T-helper 22 cell (primary cell): ENCODE measurements around the gene INPP5K.
A peak's percentile ranks its signal among the peaks of the same experiment; 100 is the strongest.
"Not testable (repeated sequence)": the region's sequence is repeated elsewhere in the genome, so short reads cannot be mapped to it uniquely, and the experiment has no call there.

Experiments
- DNase-seq: peaks from one replicate; pipeline ENCODE4 v3.0.0-alpha.2; 2020; ENCODE audit warnings: low read depth

INPP5K gene

GRCh38 chr17:1464186-1464585 is 52.2 kb downstream of the INPP5K start:
- DNase-seq: no peak

GRCh38 chr17:1462164-1463112 is 54.0 kb downstream of the INPP5K start:
- DNase-seq: no peak

- no peak for DNase-seq
Observed at GRCh38 chr17:1461198-1461944, 55.0 kb downstream of the INPP5K start.

DNA sequence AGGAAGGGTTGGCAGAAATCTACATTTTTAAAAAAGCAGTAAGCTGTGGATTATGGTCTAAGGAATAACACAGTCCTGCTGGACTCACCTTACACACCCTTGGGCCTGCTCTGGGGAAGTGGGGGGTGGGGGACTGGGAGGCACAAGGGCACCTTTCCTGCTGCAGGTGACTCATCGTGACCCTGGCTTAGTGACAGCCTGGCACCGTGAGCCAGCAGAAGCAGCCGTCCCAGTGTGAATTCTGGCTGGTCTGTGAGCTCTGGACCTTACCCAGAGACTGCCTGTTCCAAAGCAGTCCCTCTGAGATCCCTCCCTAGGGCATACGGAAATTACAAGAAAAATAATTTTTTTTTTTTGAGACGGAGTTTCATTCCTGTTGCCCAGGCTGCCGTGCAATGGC is 56.2 kb downstream of the INPP5K start:
- DNase-seq: no peak

DNA sequence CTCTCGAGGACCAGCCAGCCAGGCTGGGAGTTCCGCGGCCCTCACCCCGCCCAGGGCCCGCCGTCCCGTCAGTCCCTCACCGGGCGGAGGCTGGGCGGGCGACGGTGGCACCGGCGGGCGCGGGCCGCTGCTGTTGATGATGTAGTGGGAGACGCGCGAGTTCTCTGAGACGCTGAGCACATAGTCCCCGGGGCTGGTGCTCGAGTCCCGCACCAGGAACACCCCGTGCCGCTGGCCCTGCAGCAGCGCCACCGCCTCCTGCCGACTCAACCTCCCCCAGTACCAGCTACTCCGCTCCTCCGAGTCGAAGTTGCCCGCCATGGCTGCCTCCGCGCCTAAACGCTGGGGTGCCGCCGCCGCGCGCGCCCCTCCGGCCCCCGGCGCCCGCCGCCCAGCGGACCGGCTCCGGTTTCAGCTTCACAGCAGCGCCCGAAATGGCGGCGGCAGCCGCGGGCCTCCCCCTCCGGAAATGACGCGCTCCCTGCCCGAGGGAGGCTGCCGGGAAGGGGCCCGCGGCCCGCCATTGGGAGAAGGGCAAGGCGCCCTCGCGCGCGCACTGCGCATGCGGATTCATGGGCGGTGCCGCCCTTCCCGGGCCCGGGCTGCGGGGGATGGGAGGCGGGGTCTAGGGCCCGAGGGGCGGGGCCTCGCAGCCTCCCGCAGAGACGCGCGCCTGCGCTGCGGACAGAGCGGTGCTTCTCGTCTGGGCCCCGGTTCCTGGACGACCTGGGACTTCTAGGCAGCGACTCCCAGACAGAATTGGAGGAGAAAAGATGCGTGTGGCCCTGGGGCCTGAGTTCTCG is 60.4 kb downstream of the INPP5K start, which contains the start of gene CRK:
Gene CRK (minus strand): TSS at position 436 of the 803 bp plus-strand sequence. CDS start 115 bp downstream, at position 321.
- DNase-seq: peak; percentile 96

DNA sequence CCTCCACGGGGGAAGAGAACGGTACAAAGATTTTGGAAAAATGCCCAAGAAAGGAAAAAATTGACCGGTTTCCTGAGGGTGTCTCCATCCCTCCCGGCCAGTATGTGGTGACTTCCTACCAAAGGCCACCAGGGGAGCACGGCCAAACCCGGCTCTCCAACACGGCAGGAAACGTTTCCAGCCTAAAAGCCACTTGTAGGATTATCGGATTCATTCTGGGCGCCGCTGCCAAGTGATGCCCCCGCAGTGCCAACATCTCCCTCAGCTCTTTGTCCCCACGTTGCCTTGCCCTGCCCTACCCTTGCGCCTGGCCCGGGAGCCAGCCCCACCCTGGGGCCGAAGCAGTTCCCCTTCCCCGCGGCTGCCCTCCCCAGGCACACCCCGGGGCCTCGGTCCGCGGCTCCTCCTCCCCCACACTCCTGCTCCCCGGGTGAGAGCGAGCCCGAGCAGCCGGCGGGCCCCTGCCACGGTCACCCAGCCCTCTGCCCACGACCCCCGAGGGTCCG is 61.1 kb downstream of the INPP5K start:
- peak; percentile 14 for DNase-seq

GRCh38 chr17:1454541-1454940 is 61.9 kb downstream of the INPP5K start:
- no peak for DNase-seq

DNA sequence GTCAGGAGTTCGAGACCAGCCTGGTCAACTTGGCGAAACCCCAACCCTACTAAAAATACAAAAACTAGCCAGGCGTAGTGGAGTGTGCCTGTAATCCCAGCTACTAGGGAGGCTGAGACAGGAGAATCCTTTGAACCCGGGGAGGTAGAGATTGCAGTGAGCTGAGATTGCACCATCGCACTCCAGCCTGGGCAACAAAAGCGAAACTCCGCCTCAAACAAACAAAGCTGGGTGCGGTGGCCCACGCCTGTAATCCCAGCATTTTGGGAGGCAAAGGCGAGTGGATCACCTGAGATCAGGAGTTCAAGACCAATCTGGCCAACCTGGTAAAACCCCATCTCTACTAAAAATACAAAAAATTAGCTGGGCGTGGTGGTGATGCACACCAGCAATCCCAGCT is 62.7 kb downstream of the INPP5K start:
- DNase-seq: not testable (repeated sequence)

GRCh38 chr17:1452836-1453235 is 63.6 kb downstream of the INPP5K start:
- DNase-seq: no peak

DNA sequence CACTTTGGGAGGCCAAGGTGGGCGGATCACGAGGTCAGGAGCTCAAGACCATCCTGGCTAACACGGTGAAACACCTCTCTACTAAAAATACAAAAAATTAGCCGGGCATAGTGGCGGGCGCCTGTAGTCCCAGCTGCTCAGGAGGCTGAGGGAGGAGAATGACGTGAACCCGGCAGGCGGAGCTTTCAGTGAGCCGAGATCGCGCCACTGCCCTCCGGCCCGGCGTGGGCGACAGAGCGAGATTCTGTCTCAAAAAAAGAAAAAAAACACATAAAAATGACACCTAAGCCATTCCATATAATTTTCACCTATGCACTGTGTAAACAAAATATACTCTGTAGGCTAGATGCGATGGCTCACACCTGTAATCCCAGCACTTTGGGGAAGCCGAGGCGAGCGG is 66.2 kb downstream of the INPP5K start:
- not testable (repeated sequence) for DNase-seq

GRCh38 chr17:1449412-1449967 is 66.9 kb downstream of the INPP5K start:
- no peak for DNase-seq

DNA sequence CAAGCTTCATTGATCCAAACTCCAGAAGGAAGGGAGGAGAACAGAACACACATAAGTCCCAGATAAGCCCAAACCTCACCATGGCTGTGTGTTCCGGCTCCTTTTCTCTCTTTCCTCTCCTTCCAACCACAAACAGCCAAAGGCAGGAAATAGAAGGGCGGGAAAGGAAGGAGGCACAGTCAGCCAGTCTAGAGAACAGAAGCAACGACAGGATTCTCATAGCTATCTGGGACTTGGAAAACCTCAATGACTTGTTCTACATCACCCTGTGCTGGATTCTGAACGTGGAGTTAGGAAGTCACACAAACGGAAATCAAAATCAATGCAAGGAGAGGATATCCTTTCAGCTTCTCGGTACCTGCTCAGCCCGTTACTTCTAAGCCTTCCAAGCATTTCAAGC is 69.4 kb downstream of the INPP5K start:
- DNase-seq: no peak

- DNase-seq: no peak
Observed at GRCh38 chr17:1446201-1446600, 70.2 kb downstream of the INPP5K start.

DNA sequence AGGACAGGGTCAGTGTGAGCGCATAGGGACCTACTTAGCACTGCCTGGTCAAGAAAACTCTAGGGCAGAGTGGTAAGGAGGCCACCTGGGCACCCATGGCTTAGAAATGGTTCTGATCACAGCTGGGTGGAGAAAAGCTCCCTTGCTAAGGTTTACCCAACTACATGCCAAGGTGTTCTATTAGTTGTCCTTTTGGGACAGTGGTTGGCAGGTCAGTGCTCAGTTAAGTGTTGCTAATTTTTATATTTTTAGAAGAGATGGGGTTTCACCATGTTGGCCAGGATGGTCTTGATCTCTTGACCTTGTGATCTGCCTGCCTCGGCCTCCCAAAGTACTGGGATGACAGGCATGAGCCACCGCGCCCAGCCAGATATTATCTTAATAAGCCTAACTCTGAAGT is 70.7 kb downstream of the INPP5K start:
- DNase-seq: not testable (repeated sequence)
